ENCODE measurements around the gene C19orf12. TPM values are rescaled to one million over a fixed set of nuclear protein-coding genes. Genes with fewer than 3 reads are reported as not detected.

C19orf12 gene
- 10 to 100 TPM; 30.9 to 32.3 TPM for total RNA-seq

GRCh38 chr19:29714953-29715700 lies at the start of gene C19orf12:
Gene C19orf12, minus strand, starts transcription at chr19:29715261. Its CDS starts 6,848 bp downstream, at chr19:29708413.
- Mint-ChIP-seq H3K27me3 (no peaks in the 10 kb centered on the region), H3K36me3 (peaks cover 13% of the 10 kb centered on the region), H3K27ac (peak within 1 kb of the TSS; percentile 99), H3K4me1 (peaks cover 50% of the 10 kb centered on the region), H3K4me3 (peak within 1 kb of the TSS; percentile 96), H3K9me3 (no peaks in the 10 kb centered on the region)
- peak; percentile 83 for DNase-seq

GRCh38 chr19:29764361-29764760 lies 49.3 kb upstream of the C19orf12 start:
- no peak overlapping the region for H3K4me3 Mint-ChIP-seq
- no peaks in the 10 kb centered on the region for H3K36me3 Mint-ChIP-seq
- H3K27ac Mint-ChIP-seq: no peak overlapping the region
- no peaks in the 10 kb centered on the region for H3K9me3 Mint-ChIP-seq
- peaks cover 1% of the 10 kb centered on the region for H3K4me1 Mint-ChIP-seq
- H3K27me3 Mint-ChIP-seq: no peaks in the 10 kb centered on the region
- no peak for DNase-seq

GRCh38 chr19:29763196-29763595 lies 48.1 kb upstream of the C19orf12 start:
- H3K4me3 Mint-ChIP-seq: no peak overlapping the region
- H3K36me3 Mint-ChIP-seq: no peaks in the 10 kb centered on the region
- H3K4me1 Mint-ChIP-seq: peaks cover 1% of the 10 kb centered on the region
- no peaks in the 10 kb centered on the region for H3K9me3 Mint-ChIP-seq
- DNase-seq: no peak
- no peak overlapping the region for H3K27ac Mint-ChIP-seq
- H3K27me3 Mint-ChIP-seq: no peaks in the 10 kb centered on the region

GRCh38 chr19:29761575-29762232 lies 46.6 kb upstream of the C19orf12 start:
- Mint-ChIP-seq H3K36me3 (no peaks in the 10 kb centered on the region), H3K27ac (no peak overlapping the region), H3K27me3 (no peaks in the 10 kb centered on the region), H3K4me3 (no peak overlapping the region), H3K4me1 (peaks cover 1% of the 10 kb centered on the region), H3K9me3 (no peaks in the 10 kb centered on the region)
- DNase-seq: no peak

- Mint-ChIP-seq H3K36me3 (no peaks in the 10 kb centered on the region), H3K27me3 (no peaks in the 10 kb centered on the region), H3K27ac (no peak overlapping the region), H3K4me1 (peaks cover 1% of the 10 kb centered on the region), H3K4me3 (no peak overlapping the region), H3K9me3 (no peaks in the 10 kb centered on the region)
- no peak for DNase-seq
Observed at GRCh38 chr19:29760752-29761502, 45.9 kb upstream of the C19orf12 start.

- peaks cover 1% of the 10 kb centered on the region for H3K4me1 Mint-ChIP-seq
- H3K27ac Mint-ChIP-seq: no peak overlapping the region
- no peaks in the 10 kb centered on the region for H3K27me3 Mint-ChIP-seq
- no peak for DNase-seq
- H3K36me3 Mint-ChIP-seq: no peaks in the 10 kb centered on the region
- H3K9me3 Mint-ChIP-seq: no peaks in the 10 kb centered on the region
- H3K4me3 Mint-ChIP-seq: no peak overlapping the region
Observed at GRCh38 chr19:29759359-29759758, 44.3 kb upstream of the C19orf12 start.

- no peaks in the 10 kb centered on the region for H3K27me3 Mint-ChIP-seq
Observed at GRCh38 chr19:29758863-29759262, 43.8 kb upstream of the C19orf12 start.

GRCh38 chr19:29757551-29757950 lies 42.5 kb upstream of the C19orf12 start:
- Mint-ChIP-seq H3K9me3 (no peaks in the 10 kb centered on the region), H3K27me3 (no peaks in the 10 kb centered on the region), H3K4me1 (peaks cover 1% of the 10 kb centered on the region), H3K4me3 (no peak overlapping the region), H3K36me3 (no peaks in the 10 kb centered on the region), H3K27ac (no peak overlapping the region)
- no peak for DNase-seq

More at GRCh38 chr19:29758863-29759262, 43.8 kb upstream of the C19orf12 start:
- Mint-ChIP-seq H3K4me1 (peaks cover 1% of the 10 kb centered on the region), H3K4me3 (no peak overlapping the region), H3K27ac (no peak overlapping the region), H3K9me3 (no peaks in the 10 kb centered on the region), H3K36me3 (no peaks in the 10 kb centered on the region)
- no peak for DNase-seq

- Mint-ChIP-seq H3K9me3 (no peaks in the 10 kb centered on the region), H3K27me3 (no peaks in the 10 kb centered on the region), H3K27ac (no peak overlapping the region), H3K36me3 (no peaks in the 10 kb centered on the region), H3K4me3 (no peak overlapping the region), H3K4me1 (no peaks in the 10 kb centered on the region)
- DNase-seq: no peak
Observed at GRCh38 chr19:29753934-29754305, 38.9 kb upstream of the C19orf12 start.

GRCh38 chr19:29753190-29753933 lies 38.3 kb upstream of the C19orf12 start:
- H3K9me3 Mint-ChIP-seq: no peaks in the 10 kb centered on the region
- no peaks in the 10 kb centered on the region for H3K27me3 Mint-ChIP-seq
- H3K4me1 Mint-ChIP-seq: no peaks in the 10 kb centered on the region
- no peak overlapping the region for H3K27ac Mint-ChIP-seq
- no peak for DNase-seq
- H3K4me3 Mint-ChIP-seq: no peak overlapping the region
- no peaks in the 10 kb centered on the region for H3K36me3 Mint-ChIP-seq

GRCh38 chr19:29752450-29753025 lies 37.5 kb upstream of the C19orf12 start:
- no peaks in the 10 kb centered on the region for H3K36me3 Mint-ChIP-seq
- H3K4me3 Mint-ChIP-seq: no peak overlapping the region
- H3K27ac Mint-ChIP-seq: no peak overlapping the region
- H3K4me1 Mint-ChIP-seq: no peaks in the 10 kb centered on the region
- H3K27me3 Mint-ChIP-seq: no peaks in the 10 kb centered on the region
- DNase-seq: no peak
- H3K9me3 Mint-ChIP-seq: no peaks in the 10 kb centered on the region

GRCh38 chr19:29751932-29752331 lies 36.9 kb upstream of the C19orf12 start:
- H3K4me3 Mint-ChIP-seq: no peak overlapping the region
- DNase-seq: no peak
- H3K27ac Mint-ChIP-seq: no peak overlapping the region
- no peaks in the 10 kb centered on the region for H3K4me1 Mint-ChIP-seq
- H3K9me3 Mint-ChIP-seq: no peaks in the 10 kb centered on the region
- no peaks in the 10 kb centered on the region for H3K27me3 Mint-ChIP-seq
- no peaks in the 10 kb centered on the region for H3K36me3 Mint-ChIP-seq

GRCh38 chr19:29750001-29750400 lies 34.9 kb upstream of the C19orf12 start:
- no peaks in the 10 kb centered on the region for H3K4me1 Mint-ChIP-seq
- no peak for DNase-seq
- no peaks in the 10 kb centered on the region for H3K36me3 Mint-ChIP-seq
- no peaks in the 10 kb centered on the region for H3K27me3 Mint-ChIP-seq
- no peaks in the 10 kb centered on the region for H3K9me3 Mint-ChIP-seq
- no peak overlapping the region for H3K27ac Mint-ChIP-seq
- H3K4me3 Mint-ChIP-seq: no peak overlapping the region

- Mint-ChIP-seq H3K4me1 (no peaks in the 10 kb centered on the region), H3K27ac (no peak overlapping the region), H3K27me3 (no peaks in the 10 kb centered on the region), H3K9me3 (no peaks in the 10 kb centered on the region), H3K4me3 (no peak overlapping the region), H3K36me3 (no peaks in the 10 kb centered on the region)
- DNase-seq: no peak
Observed at GRCh38 chr19:29748996-29749849, 34.2 kb upstream of the C19orf12 start.
